CD4-positive, alpha-beta T cell treated with Interleukin-6 at 100 ng/mL for 8 hours (primary cell): Measurements from ENCODE around the gene NSL1.
"Not testable (repeated sequence)": the region's sequence is repeated elsewhere in the genome, so short reads cannot be mapped to it uniquely, and the experiment has no call there.

Experiments used
- DNase-seq: peaks from one replicate; pipeline ENCODE4 v3.0.0-alpha.2; 2020; ENCODE audit warnings: mixed read lengths, low spot score

NSL1 gene

DNA sequence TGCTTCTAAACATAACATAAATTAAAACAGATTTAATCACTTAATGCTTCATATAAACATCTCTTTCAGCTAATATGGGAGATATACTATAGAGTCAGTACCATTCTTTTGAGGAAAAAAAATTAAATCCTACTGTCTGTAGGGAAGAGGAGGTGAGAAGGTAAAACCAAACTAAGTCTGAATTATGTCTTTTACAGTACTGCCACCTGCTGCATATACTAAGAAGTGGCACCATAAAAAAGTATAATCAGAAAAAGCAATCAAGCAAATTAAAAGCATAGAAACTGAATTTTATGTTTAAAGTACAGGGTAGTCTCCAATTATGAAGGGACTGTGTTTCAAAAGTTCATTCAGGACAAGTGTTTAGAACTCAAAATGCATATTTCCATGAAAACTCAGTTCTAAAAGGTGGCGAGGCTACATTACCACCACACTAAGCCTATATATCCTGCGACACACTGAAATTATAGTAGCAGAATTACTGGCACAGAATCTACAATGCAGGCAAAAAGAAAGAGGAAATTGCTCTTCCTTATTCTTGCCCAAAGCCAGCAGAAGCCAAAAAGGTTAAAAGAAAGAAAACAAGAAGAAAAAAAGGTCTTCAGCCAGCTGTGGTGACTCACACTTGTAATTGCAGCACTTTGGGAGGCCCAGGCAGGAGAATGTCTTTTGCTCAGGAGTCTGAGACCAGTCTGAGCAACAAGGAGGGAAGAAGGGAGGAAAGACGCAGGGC lies 9.0 kb downstream of the NSL1 start:
- DNase-seq, result no peak

DNA sequence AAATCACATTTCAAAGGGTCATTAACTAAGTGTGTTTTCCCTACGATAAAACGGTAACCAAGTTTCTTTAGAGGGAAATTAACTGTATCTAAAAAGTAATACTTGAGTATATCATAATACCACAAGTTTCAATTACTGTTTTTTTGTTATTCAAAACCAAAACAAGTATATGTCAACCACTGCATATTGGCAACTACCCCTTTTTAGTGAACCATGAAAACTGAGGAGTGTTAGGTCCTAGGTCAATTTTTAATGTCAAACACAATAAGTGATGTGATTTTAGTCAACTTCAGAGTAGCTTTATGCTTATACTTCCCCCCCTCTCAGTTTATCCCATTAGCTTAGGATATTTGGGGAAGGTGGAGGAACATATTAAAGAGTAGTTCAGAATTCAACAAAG lies 10.4 kb downstream of the NSL1 start:
- DNase-seq, result no peak

DNA sequence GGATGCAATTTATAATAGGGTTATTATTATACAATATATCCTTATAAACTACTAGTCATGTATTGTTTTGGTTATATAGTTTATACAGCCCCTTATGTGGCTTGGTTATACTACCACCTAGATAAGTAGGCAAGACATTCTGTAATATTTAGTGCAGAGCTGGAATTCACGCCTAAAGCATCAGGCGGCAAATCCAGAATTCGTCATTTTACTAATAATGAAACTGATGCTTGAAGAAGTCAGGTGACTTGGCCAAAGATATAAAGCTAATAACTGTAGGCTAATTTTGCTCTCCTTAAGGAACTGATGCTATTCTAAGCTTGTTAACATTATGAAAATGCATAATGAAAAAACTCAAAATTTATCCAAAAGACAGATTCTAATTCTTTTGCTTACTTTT lies 10.8 kb downstream of the NSL1 start:
- DNase-seq, result no peak

DNA sequence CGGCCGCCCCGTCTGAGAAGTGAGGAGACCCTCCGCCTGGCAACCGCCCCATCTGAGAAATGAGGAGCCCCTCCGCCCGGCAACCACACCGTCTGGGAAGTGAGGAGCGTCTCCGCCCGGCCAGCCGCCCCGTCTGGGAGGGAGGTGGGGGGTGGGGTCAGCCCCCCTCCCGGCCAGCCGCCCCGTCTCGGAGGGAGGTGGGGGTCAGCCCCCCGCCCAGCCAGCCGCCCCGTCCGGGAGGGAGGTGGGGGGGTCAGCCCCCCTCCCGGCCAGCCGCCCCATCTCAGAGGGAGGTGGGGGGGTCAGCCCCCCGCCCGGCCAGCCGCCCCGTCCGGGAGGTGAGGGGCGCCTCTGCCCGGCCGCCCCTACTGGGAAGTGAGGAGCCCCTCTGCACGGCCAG lies 12.5 kb downstream of the NSL1 start:
- not testable (repeated sequence) for DNase-seq

DNA sequence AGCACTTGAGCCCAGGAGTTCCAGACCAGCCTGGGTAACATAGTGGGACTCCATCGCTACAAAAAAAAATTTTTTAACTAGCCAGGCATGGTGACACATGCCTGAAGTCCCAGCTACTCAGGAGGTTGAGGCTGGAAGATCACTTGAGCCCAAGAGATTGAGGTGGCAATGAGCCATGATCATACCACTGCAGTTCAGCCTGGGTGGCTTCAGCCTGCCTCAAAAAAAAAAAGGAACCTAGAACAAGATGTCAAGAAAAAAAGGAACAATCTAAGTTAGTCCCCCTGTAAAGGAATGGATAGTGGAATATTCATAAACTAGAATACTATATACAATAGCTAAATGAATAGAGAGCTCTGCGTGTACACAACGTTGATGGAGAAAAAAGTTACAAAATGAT lies 14.4 kb downstream of the NSL1 start:
- no peak for DNase-seq

DNA sequence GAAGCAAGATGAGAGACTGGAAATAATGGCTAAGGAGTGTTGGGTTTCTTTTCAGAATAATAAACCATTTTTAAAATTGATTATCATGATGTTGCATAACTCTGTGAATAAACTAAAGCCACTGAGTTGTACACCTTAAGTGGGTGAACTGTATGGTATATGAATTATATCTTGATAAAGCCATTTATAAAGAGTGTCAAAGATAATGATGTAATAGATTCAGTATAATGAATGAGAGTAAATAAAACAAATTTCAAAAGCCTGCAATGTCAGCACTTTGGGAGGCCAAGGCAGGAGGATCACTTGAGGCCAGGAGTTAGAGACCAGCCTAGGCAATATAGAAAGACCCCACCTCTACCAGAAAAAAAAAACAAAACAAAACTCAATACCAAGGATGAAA lies 16.3 kb downstream of the NSL1 start:
- no peak for DNase-seq

DNA sequence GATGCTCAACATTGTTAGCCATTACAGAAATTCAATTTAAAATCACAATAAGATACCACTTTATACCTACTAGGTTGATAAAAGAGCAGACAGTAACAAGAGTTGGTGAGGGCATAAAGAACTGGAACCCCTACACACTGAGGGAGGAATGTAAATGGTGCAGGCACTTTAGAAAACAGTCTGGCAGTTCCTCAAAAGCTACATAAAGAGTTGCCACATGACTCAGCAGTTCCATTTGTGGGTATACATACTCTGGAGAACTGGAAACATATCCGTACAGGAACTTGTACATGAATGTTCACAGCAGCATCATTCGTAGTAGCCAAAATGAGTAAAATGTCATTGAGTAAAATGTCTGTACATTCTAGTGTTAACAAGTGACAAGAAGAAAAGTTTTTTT lies 17.0 kb downstream of the NSL1 start:
- no peak for DNase-seq

DNA sequence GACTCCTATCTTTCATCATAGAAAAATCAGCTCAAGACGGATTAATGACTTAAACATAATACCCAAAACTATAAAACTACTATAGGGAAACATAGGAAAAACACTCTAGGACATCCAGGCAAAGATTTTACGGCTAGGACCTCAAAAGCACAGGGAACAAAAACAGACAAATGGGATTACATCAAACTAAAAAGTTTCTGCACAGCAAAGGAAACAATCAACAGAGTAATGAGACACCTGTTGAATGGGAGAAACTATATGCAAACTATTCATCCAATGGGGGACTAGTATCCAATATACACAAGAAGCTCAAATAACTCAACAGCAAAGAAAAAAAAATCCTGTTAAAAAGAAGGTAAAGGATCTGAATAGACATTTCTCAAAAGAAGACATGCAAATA lies 18.6 kb downstream of the NSL1 start:
- DNase-seq, result no peak

DNA sequence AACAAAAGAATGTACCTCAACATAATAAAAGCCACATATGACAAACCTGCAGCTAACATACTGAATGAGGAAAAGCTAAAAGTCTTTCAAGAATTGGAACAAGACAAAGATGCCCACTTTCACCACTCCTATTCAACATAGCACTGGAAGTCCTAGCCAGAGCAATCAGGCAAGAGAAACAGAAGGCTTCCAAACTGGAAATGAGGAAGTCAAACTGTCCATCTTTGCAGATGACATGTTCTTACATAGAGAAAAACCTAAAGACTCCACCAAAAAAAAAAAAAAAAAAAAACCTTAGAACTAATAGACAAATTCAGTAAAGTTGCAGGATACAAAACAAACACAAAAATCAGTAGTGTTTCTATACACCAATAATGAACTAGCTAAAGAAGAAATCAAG lies 20.2 kb downstream of the NSL1 start:
- DNase-seq, result no peak

DNA sequence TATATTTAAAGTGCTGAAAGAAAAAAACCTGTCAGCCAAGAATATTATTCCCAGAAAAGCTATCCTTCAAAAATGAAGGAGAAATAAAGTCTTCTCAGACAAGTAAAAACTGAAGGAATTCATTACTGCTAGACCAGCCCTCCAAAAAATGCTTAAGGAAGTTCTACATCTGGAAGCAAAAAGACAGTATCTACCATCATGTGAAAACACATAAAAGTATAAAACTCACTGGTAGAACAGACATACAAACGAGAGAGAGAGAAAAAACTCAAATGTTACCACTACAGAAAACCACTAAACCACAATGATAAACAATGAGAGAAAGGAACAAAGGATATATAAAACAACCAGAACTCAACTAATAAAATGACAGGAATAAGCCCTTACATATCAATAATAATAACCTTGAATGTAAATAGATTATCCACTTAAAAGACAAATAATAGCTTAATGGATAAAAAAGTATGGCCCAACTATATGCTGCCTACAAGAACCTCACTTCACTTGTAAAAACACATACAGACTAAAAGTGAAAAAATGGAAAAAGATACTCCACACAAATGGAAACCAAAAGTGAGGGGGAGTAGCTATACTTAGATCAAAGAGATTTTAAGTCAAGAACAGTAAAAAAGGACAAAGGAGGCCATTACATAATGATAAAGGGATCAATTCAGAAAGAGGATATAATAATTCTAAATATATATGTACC lies 22.0 kb downstream of the NSL1 start:
- no peak for DNase-seq

DNA sequence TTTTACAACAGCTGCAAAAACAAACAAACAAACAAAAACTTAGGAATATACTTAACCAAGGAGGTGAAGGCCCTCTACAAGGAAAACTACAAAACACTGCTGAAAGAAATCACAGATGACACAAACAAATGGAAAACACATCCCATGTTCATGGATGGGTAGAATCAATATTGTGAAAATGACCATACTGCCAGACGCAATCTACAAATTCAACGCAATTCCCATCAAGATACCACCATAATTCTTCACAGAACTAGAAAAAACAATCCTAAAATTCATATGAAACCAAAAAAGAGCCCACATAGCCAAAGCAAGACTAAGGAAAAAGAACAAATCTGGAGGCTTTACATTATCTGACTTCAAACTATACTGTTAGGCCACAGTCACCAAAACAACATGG lies 24.8 kb downstream of the NSL1 start:
- DNase-seq, result not testable (repeated sequence)

DNA sequence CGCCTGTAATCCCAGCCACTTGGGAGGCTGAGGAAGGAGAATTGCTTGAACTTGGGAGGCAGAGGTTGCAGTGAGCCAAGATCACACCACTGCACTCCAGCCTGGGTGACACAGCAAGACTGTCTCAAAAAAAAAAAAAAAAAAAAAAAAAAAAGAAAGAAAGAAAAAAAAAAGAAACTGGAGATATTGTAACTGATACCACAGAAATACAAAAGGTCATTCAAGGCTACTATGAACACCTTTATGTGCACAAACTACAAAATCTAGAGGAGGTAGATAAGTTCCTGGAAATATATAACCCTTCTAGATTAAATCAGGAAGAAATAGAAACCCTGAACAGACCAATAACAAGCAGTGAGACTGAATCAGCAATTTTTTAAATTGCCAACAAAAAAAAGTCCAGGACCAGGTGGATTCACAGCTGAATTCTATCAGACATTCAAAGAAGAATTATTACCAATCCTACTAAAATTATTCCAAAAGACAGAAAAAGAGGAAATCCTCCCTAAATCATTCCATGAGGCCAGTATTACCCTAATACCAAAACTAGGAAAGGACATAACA lies 26.8 kb downstream of the NSL1 start:
- DNase-seq, result not testable (repeated sequence)

DNA sequence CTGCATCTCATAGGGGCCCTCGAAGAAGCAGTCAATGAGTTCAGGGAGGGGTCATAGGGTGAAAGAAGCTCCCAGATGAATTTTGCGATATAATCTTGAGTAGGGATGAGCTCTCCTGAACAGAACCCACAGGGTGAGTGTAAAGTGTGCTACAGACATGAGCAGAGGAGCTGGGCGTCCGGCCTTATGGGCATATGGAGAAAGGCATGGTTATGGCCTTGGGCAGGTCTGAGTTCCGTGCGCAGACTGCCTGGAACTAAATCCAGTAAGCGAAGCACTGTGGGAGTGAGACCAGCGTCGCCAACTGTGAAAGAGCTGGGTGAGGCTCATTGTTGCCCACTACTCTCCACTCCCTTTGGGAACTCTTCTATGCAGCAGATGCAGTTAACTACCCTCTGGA lies 28.7 kb downstream of the NSL1 start:
- no peak for DNase-seq

DNA sequence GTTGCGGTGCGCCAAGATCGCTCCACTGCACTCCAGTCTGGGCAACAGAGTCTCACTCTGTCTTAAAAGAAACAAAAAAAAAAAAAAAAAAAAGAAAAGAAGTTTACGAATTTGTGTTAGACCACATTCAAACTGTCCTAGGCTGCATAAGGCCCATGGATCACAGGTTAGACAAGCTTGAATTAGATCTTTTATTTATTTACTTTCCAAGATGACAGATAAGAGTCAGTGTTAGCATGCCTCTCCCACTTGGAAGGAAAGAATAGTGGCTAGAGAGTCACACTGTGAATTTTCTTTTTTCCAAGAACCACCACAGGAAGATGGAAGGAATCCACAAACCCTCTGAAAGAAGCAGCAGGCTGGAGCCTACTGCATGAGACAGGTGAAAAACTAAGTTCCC lies 29.3 kb downstream of the NSL1 start:
- no peak for DNase-seq

DNA sequence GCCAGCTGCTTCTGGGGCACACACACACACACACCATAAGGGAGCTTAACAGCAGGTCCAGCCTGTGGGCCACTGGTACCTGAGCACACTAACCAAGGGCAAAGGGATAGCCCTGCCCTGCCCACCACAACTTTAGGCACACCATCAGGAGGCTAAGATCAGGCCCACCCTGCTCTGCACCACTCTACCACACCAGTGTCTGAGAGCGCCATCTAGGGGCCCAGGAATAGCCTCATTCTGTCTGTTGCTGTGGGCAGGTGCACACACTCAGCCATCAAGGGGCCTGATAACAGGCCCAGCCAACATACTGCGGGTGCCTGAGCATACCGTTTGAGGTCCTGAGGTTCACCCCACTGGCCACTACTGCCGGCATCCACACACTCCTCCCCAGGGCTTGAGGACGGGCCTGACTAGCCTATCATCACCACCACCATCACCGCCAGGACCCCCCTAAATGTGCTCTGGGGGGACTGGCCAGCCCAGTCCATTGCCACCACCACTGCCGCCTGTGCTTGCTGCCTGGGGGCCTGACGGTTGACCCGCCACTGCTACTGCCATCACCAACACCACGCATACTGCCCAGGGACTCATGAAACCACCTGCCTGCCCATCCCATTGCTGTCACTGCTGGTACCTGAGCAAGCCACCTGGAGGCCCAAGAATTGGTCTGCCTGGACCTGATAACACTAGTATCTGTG lies 31.3 kb downstream of the NSL1 start:
- peak; percentile 47 for DNase-seq

DNA sequence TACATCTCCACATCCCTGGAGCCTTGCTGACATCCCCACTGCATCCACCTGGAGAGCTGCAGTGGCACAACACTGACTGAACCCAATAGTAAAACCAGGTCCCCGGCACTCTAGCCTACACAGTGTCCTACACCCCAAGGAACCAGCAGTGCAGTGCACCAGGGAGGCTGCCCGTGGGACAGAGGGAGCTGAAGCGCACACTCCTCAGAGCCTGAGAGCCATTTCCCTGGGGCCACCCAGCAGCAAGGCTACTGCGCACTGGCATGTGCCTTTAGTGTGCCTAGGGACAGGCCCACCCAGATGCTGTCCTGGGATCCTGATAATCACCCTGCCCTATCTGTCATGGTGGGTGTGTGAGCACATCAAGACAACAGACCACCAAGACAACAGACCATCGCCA lies 31.9 kb downstream of the NSL1 start:
- DNase-seq, result no peak

DNA sequence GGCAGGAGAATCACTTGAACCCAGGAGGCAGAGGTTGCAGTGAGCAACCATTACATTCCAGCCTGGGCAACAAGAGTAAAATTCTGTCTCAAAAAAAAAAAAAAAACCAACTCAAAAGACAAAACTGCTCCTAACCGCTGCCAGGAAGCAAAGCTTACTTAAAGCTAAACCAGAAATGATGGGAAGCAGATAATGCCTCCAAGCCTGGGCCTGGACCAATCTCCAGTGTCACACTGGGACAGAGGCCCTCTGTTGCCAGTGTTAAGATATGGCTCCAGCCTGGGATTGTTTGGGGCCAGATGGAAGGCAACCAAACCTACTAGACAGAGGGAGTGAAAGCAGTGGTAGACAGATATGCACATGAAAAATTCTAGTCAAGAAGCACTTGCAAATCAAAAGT lies 36.9 kb downstream of the NSL1 start:
- DNase-seq, result no peak

DNA sequence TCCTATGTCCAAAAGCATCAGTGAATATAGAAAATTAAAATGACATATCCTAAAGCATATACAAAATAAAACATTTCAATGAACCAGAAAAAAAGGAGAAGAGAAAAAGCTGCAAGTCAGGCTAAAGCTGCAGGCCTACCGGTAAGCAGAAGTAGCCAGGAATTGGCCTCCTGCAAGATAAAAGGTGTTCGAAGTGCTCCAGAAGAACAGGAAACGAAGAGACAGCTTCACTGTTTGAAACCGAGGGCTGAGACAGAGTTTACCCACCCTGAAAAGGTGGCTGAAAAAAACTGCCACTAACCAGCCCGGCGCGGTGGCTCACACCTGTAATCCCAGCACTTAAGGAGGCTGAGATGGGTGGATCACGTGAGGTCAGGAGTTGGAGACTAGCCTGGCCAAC lies 37.4 kb downstream of the NSL1 start:
- peak; percentile 37 for DNase-seq

DNA sequence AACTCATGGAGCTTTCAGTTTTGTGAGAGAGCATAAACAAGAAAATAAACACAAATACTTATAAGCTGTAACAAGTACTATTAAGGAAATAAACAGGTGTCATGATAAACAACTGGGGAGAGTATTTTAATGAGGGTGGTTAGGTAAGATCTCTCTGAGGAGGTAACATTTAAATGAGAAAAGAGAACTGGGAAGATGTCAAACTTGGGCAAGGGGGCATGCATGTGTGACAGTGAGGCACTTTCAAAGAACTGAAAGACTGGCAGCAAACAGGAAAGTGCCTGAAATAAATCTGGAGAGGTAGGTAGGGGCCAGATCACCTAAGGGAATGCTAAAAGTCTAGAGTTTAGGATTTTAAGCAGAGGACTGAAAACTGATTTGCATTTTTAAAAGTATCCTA lies 37.8 kb downstream of the NSL1 start:
- DNase-seq, result no peak

DNA sequence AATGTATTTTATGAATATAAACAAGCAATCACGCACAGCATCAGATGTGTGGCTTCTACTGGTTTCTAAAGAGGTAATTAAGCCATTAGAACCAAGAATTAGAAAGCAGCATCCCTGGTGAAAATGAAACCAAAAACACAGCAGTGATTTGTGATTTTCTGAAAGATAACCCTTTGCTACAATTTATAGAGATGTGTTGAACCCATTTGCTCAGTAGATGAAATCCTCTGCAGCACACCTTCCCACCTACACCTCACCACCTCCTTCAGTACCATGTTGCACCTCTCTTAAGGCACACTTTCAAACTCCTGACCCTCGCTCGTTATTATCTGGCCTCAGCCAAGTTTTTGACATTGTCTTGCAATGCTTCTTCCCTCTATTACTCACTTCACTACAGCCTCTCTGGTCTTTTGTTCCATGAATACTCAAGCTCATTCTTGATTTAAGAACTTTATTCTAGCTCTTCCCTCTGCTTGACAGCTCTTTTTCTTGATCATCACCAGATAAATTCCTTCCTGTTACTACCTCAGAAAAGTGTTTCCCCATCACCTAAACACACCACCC lies 38.6 kb downstream of the NSL1 start:
- DNase-seq, result peak; percentile 4

DNA sequence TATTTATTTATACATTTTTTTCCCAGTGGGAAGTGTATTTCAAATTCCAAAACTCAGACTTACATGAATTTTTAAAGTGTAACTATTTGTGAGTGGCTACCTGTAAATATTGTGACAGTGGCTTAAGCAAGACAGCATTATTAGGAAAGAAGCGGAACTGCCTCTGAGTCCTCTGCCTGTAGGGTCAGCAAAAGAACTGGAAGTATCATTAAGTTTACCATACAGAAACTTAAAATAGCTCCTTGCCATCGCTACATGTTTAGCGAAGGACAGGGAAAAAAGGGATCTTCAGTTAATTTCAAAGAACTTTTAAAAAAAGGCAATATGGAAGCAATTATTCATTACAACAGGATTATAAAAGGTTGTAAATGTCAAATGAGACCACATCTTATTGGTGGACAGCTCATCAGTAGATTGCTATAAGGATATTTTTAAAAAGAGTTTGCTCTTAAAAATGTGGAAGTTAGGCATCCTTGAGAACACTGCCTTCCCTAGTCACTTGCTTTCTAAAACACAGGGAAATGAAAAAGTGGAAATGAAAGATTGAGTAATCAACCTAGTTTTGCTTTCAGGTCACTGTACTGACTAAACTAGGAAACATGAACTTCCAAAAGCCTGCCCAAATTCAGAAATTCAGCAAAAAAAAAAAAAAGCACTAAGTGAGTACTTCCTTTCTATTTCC lies 39.2 kb downstream of the NSL1 start:
- no peak for DNase-seq
